GM10266 (cell line): ENCODE measurements around the gene TOMM22.

Experiments used
- DNase-seq: peaks from one replicate; pipeline ENCODE4 v3.0.0; 2012; ENCODE audit errors: extremely low spot score
- TF ChIP-seq, protein P1 (sequence below): IDR thresholded peaks from 2 replicates; pipeline ENCODE4 v1.5.1; 2012; ENCODE audit warnings: mild to moderate bottlenecking, low read depth; ENCODE audit not compliant: control insufficient read depth, insufficient read depth; ENCODE audit errors: missing control alignments

TOMM22 gene

DNA sequence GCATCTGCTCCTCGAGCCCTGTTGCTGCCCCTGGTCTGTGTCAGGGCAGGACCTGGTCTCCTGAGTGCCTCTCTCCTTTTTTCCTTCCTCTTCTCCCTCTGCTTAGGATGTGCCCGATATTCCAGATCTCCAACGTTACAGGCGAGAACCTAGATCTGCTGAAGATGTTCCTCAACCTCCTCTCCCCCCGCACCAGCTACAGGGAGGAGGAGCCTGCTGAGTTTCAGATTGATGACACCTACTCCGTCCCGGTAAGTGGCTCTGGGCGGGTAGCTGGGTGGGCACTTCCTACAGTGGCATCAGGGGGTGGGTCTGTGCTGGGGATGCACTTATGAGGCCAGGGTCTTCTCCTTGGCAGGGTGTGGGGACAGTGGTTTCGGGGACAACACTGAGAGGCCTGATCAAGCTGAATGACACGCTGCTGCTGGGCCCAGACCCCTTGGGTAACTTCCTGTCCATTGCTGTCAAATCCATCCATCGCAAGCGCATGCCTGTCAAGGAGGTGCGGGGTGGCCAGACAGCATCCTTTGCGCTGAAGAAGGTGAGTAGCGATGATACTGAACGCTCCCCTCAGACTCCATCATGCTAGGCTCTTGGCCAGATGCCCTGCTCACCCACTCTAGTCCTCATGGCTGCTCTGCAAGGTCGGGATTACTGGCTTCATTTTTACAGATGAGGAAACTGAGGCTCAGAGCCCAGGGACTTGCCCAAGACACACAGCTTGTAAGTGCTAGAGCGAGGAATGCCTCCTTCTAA, 44.3 kb downstream of the TOMM22 start:
- TF ChIP-seq, protein P1, sequence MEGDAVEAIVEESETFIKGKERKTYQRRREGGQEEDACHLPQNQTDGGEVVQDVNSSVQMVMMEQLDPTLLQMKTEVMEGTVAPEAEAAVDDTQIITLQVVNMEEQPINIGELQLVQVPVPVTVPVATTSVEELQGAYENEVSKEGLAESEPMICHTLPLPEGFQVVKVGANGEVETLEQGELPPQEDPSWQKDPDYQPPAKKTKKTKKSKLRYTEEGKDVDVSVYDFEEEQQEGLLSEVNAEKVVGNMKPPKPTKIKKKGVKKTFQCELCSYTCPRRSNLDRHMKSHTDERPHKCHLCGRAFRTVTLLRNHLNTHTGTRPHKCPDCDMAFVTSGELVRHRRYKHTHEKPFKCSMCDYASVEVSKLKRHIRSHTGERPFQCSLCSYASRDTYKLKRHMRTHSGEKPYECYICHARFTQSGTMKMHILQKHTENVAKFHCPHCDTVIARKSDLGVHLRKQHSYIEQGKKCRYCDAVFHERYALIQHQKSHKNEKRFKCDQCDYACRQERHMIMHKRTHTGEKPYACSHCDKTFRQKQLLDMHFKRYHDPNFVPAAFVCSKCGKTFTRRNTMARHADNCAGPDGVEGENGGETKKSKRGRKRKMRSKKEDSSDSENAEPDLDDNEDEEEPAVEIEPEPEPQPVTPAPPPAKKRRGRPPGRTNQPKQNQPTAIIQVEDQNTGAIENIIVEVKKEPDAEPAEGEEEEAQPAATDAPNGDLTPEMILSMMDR = no peak
- no peak for DNase-seq

GRCh38 chr22:38727123-38727522, 45.4 kb downstream of the TOMM22 start:
- TF ChIP-seq, protein P1 = no peak
- no peak for DNase-seq

- DNase-seq = no peak
- TF ChIP-seq, protein P1 = no peak
Observed at GRCh38 chr22:38727530-38728451, 46.0 kb downstream of the TOMM22 start.

- no peak for DNase-seq
- TF ChIP-seq, protein P1 = no peak
Observed at GRCh38 chr22:38728871-38729796, 47.4 kb downstream of the TOMM22 start.

GRCh38 chr22:38729946-38730345, 48.2 kb downstream of the TOMM22 start:
- TF ChIP-seq, protein P1 = no peak
- DNase-seq = no peak

DNA sequence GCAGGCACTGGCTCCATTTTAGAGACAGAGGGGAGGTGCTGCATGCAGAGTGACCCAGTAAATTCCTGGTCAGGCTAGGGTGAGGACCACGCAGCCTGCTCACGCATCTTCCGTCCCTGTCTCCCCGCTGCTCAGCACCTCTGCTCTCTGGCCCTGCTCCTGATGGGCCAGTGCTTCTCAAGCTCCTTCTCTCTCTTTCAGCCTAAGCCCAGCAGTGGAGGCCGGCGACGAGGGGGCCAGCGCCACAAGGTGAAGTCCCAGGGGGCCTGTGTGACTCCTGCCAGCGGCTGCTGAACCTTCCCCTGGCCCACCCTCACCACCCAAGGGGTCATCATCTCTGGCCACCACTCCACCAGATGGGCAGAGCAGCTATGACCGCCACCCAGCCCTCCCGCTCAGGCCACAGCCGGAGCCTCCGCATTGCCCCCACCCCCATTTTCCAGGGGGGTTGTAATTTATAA, 48.7 kb downstream of the TOMM22 start:
- DNase-seq = no peak
- TF ChIP-seq, protein P1 = no peak
